ENCODE measurements around the gene LGMN. TPM values are rescaled to one million over a fixed set of nuclear protein-coding genes. Genes with fewer than 3 reads are reported as not detected.

Gene LGMN
- total RNA-seq, 4 donors from 2014 or later, result 64.2 to 110 (median 71.5) TPM

- DNase-seq (ENCODE audit: extremely low spot score), result no peak
- Histone ChIP-seq H3K9me3 (no peaks in the 10 kb centered on the region), H3K36me3 (peaks cover 13 to 39% (median 37%) of the 10 kb centered on the region in 4 donors), H3K4me1 (peaks cover 0 to 3% (median 0%) of the 10 kb centered on the region in 4 donors), H3K4me3 (no peak overlapping the region), H3K27ac (replicated peaks in 1 of 4) (no peak overlapping the region), H3K27me3 (no peaks in the 10 kb centered on the region)
- no peak for TF ChIP-seq EP300 (IDR thresholded peaks at IDR 0.05)
- TF ChIP-seq CTCF (IDR thresholded peaks at IDR 0.05), result no peak
- TF ChIP-seq POLR2AphosphoS5 (IDR thresholded peaks at IDR 0.05), result no peak
- no peak for TF ChIP-seq POLR2A (IDR thresholded peaks at IDR 0.05; ENCODE audit: low read depth)
- intact Hi-C loops (cut with DNase I), result no loop called here
- 84% methylated on average over 10 of the region's 10 CpGs for WGBS
Observed at GRCh38 chr14:92701826-92702225, 46.6 kb downstream of the LGMN start.

- H3K36me3 ChIP-seq, result peaks cover 0 to 4% (median 3%) of the 10 kb centered on the region in 4 donors
- no peak for DNase-seq (ENCODE audit: extremely low spot score)
- H3K4me3 ChIP-seq, result no peak overlapping the region
- no peak overlapping the region for H3K27ac ChIP-seq (replicated peaks in 1 of 4)
- H3K4me1 ChIP-seq, result peaks cover under 1 to 10% (median 5%) of the 10 kb centered on the region in 4 donors
- no peaks in the 10 kb centered on the region for H3K27me3 ChIP-seq
- no peak for TF ChIP-seq POLR2AphosphoS5 (IDR thresholded peaks at IDR 0.05)
- no peak for TF ChIP-seq EP300 (IDR thresholded peaks at IDR 0.05)
- TF ChIP-seq POLR2A (IDR thresholded peaks at IDR 0.05; ENCODE audit: low read depth), result no peak
- no peak for TF ChIP-seq CTCF (IDR thresholded peaks at IDR 0.05)
- H3K9me3 ChIP-seq, result no peaks in the 10 kb centered on the region
- intact Hi-C loops (cut with DNase I), result no loop called here
Observed at GRCh38 chr14:92698393-92698792, 50.0 kb downstream of the LGMN start.

GRCh38 chr14:92696366-92696765, 52.1 kb downstream of the LGMN start:
- Histone ChIP-seq H3K9me3 (no peaks in the 10 kb centered on the region), H3K4me1 (peaks cover 14 to 26% (median 20%) of the 10 kb centered on the region in 4 donors), H3K4me3 (no peak overlapping the region), H3K27ac (replicated peaks in 1 of 4) (no peak overlapping the region), H3K36me3 (no peaks in the 10 kb centered on the region), H3K27me3 (no peaks in the 10 kb centered on the region)
- no peak for DNase-seq (ENCODE audit: extremely low spot score)
- no peak for TF ChIP-seq POLR2A (IDR thresholded peaks at IDR 0.05; ENCODE audit: low read depth)
- no peak for TF ChIP-seq POLR2AphosphoS5 (IDR thresholded peaks at IDR 0.05)
- TF ChIP-seq CTCF (IDR thresholded peaks at IDR 0.05), result no peak
- TF ChIP-seq EP300 (IDR thresholded peaks at IDR 0.05), result no peak
- intact Hi-C loops (cut with DNase I), result no loop called here
- 70% methylated on average over 4 of the region's 4 CpGs for WGBS

DNA sequence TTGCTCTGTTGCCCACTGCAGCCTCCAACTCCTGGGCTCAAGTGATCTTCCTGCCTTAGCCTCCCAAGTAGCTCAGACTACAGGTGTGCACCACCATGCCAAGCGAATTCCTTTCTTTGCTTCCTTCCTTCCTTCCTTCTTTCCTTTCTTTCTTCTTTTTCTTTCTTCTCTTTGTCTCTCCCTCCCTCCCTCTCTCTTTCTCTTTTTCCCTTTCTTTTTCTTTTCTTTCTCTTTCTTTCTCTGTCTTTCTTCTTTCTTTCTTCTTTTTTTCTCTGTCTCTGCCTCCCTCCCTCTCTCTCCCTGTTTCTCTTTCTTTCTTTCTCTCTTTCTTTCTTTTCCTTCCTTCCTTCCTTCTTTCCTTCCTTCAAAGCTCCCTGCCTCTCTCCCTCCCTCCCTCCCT, 52.9 kb downstream of the LGMN start:
- TF ChIP-seq EP300 (IDR thresholded peaks at IDR 0.05) (no peak), POLR2AphosphoS5 (IDR thresholded peaks at IDR 0.05) (no peak), POLR2A (IDR thresholded peaks at IDR 0.05; ENCODE audit: low read depth) (no peak), CTCF (IDR thresholded peaks at IDR 0.05) (no peak)
- H3K9me3 ChIP-seq, result no peaks in the 10 kb centered on the region
- no peaks in the 10 kb centered on the region for H3K27me3 ChIP-seq
- intact Hi-C loops (cut with DNase I), result no loop called here
- no peak overlapping the region for H3K27ac ChIP-seq (replicated peaks in 1 of 4)
- H3K36me3 ChIP-seq, result no peaks in the 10 kb centered on the region
- H3K4me1 ChIP-seq, result peaks cover 14 to 26% (median 20%) of the 10 kb centered on the region in 4 donors
- 100% methylated on average over 1 of the region's 1 CpG for WGBS
- no peak for DNase-seq (ENCODE audit: extremely low spot score)
- no peak overlapping the region for H3K4me3 ChIP-seq

GRCh38 chr14:92694807-92695206, 53.6 kb downstream of the LGMN start:
- intact Hi-C loops (cut with DNase I), result no loop called here
- Histone ChIP-seq H3K36me3 (no peaks in the 10 kb centered on the region), H3K9me3 (no peaks in the 10 kb centered on the region), H3K4me3 (no peak overlapping the region), H3K4me1 (peaks cover 14 to 26% (median 20%) of the 10 kb centered on the region in 4 donors), H3K27ac (replicated peaks in 1 of 4) (no peak overlapping the region), H3K27me3 (no peaks in the 10 kb centered on the region)
- 61% methylated on average over 4 of the region's 5 CpGs for WGBS
- TF ChIP-seq POLR2A (IDR thresholded peaks at IDR 0.05; ENCODE audit: low read depth) (no peak), POLR2AphosphoS5 (IDR thresholded peaks at IDR 0.05) (no peak), CTCF (IDR thresholded peaks at IDR 0.05) (no peak), EP300 (IDR thresholded peaks at IDR 0.05) (no peak)
- no peak for DNase-seq (ENCODE audit: extremely low spot score)

Measured in esophagus muscularis mucosa (tissue), 4 donors.